Skin epidermis (tissue), 12 donors: ENCODE measurements around the gene TREML2.
"Not testable (repeated sequence)": the region's sequence is repeated elsewhere in the genome, so short reads cannot be mapped to it uniquely, and the experiment has no call there.

Experiments used
- H3K27ac ChIP-seq, 21 experiments: fragments of 200-600 bp; sonication (generic) in 11 of 21; one replicate each; pipeline ENCODE4 v1.5.0; 2020; ENCODE audit warnings: mild to moderate bottlenecking in 3 of 21, inconsistent platforms in 2 of 21, moderate library complexity in 2 of 21
- H3K4me3 ChIP-seq, 7 experiments: fragments of 200-600 bp; sonication (generic) in 2 of 7; one replicate each; pipeline ENCODE4 v1.5.0; 2020; ENCODE audit warnings: inconsistent platforms in 2 of 7, mild to moderate bottlenecking in 2 of 7, moderate library complexity in 1 of 7

Gene TREML2

GRCh38 chr6:41200901-41201763 lies at the start of gene TREML2:
TREML2 (minus strand) TSS chr6:41201149; CDS start chr6:41201008, 141 bp downstream.
- Histone ChIP-seq H3K27ac (peak within 1 kb of the TSS in 17 of 21 experiments; percentile 9 to 92 (median 79)), H3K4me3 (no peak within 1 kb of the TSS)

GRCh38 chr6:41247882-41248705 lies 47.1 kb upstream of the TREML2 start:
- H3K4me3 ChIP-seq = no peak overlapping the region

GRCh38 chr6:41247288-41247865 lies 46.4 kb upstream of the TREML2 start:
- no peak overlapping the region for H3K27ac ChIP-seq
- H3K4me3 ChIP-seq = no peak overlapping the region

More at GRCh38 chr6:41247882-41248705, 47.1 kb upstream of the TREML2 start:
- no peak overlapping the region for H3K27ac ChIP-seq

GRCh38 chr6:41246529-41246928 lies 45.6 kb upstream of the TREML2 start:
- not testable (repeated sequence) for H3K4me3 ChIP-seq

GRCh38 chr6:41239467-41240159 lies 38.7 kb upstream of the TREML2 start:
- Histone ChIP-seq H3K27ac (no peak overlapping the region), H3K4me3 (no peak overlapping the region)

More at GRCh38 chr6:41246529-41246928, 45.6 kb upstream of the TREML2 start:
- not testable (repeated sequence) for H3K27ac ChIP-seq

GRCh38 chr6:41237128-41237527 lies 36.2 kb upstream of the TREML2 start:
- Histone ChIP-seq H3K27ac (no peak overlapping the region), H3K4me3 (no peak overlapping the region)

GRCh38 chr6:41236276-41236675 lies 35.3 kb upstream of the TREML2 start:
- Histone ChIP-seq H3K4me3 (no peak overlapping the region), H3K27ac (no peak overlapping the region)

- Histone ChIP-seq H3K27ac (no peak overlapping the region), H3K4me3 (no peak overlapping the region)
Observed at GRCh38 chr6:41232667-41233066, 31.7 kb upstream of the TREML2 start.

GRCh38 chr6:41231246-41231645 lies 30.3 kb upstream of the TREML2 start:
- Histone ChIP-seq H3K4me3 (no peak overlapping the region), H3K27ac (no peak overlapping the region)

- Histone ChIP-seq H3K4me3 (no peak overlapping the region), H3K27ac (no peak overlapping the region)
Observed at GRCh38 chr6:41229721-41230120, 28.8 kb upstream of the TREML2 start.

- Histone ChIP-seq H3K27ac (peak overlapping the region in 1 of 21 experiments; percentile 70), H3K4me3 (no peak overlapping the region)
Observed at GRCh38 chr6:41228616-41229015, 27.7 kb upstream of the TREML2 start.

GRCh38 chr6:41228096-41228495 lies 27.1 kb upstream of the TREML2 start, which contains the start of gene TREML4:
TREML4 (plus strand) TSS chr6:41228349; CDS start chr6:41228428, 79 bp downstream.
- Histone ChIP-seq H3K4me3 (no peak within 1 kb of the TSS), H3K27ac (peak within 1 kb of the TSS in 1 of 21 experiments; percentile 70)

GRCh38 chr6:41226752-41227151 lies 25.8 kb upstream of the TREML2 start:
- Histone ChIP-seq H3K4me3 (no peak overlapping the region), H3K27ac (no peak overlapping the region)

- Histone ChIP-seq H3K27ac (no peak overlapping the region), H3K4me3 (no peak overlapping the region)
Observed at GRCh38 chr6:41224800-41225199, 23.9 kb upstream of the TREML2 start.

GRCh38 chr6:41222513-41222912 lies 21.6 kb upstream of the TREML2 start:
- Histone ChIP-seq H3K4me3 (no peak overlapping the region), H3K27ac (no peak overlapping the region)

GRCh38 chr6:41222045-41222444 lies 21.1 kb upstream of the TREML2 start:
- H3K4me3 ChIP-seq = no peak overlapping the region
- H3K27ac ChIP-seq = no peak overlapping the region

- Histone ChIP-seq H3K27ac (no peak overlapping the region), H3K4me3 (no peak overlapping the region)
Observed at GRCh38 chr6:41216616-41217015, 15.7 kb upstream of the TREML2 start.

- H3K4me3 ChIP-seq = no peak overlapping the region
- no peak overlapping the region for H3K27ac ChIP-seq
Observed at GRCh38 chr6:41215777-41216176, 14.8 kb upstream of the TREML2 start.

GRCh38 chr6:41214559-41215238 lies 13.8 kb upstream of the TREML2 start:
- H3K27ac ChIP-seq = no peak overlapping the region
- no peak overlapping the region for H3K4me3 ChIP-seq
